Measurements from ENCODE around the gene RBM26. TPM values are rescaled to one million over a fixed set of nuclear protein-coding genes. Genes with fewer than 3 reads are reported as not detected.
A peak's percentile ranks its signal among the peaks of the same experiment; 100 is the strongest.

RBM26 gene
- total and polyA plus RNA-seq, 2 experiments from 2014 or later: 11.1 to 19.2 TPM

DNA sequence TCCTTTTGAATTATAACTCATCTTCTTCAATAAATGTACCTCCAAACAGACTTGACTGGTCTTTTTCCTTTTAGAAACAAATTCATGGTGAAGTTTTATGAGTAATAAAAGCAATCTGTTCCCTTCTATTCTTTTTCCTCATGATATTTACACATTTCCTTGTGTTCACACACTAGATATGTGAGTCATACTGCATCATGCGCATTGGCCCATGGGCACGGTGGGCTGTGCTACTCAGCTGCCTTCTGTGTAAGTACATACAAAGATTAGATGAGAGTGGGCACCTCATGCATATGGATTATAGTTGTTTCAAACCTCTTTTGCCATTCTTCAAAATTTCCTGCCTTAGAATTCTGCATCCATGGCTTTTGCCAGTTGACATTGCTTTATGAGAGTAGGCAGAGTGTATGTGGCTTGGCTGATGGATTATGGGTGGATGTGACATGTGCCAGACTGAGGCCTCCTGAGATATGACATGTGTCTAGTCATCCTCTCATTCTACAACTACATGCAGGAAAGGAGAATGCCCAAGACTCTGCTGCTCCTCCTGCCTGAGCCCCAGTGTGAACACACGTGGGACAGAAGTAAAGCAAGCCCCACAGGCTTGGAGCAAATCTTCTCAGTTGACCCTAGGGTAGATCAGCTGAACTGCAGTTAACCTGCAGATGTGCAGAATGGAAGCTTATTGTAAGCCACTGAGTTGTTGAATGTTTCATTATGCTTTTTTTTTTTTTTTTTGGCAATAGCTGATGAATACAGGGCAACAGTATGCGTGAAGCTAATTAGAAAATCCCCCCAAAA is 109.9 kb downstream of the RBM26 start:
- H3K36me3 ChIP-seq (ENCODE audit: low read depth): no peaks in the 10 kb centered on the region
- WGBS, 2 experiments (ENCODE audit: low coverage in 1 of 2, low lambda C conversion rate in 2 of 2, missing lambda C conversion rate in 2 of 2): 31 to 40% methylated on average over 4 of the region's 4 CpGs
- peak; percentile 13 for DNase-seq

DNA sequence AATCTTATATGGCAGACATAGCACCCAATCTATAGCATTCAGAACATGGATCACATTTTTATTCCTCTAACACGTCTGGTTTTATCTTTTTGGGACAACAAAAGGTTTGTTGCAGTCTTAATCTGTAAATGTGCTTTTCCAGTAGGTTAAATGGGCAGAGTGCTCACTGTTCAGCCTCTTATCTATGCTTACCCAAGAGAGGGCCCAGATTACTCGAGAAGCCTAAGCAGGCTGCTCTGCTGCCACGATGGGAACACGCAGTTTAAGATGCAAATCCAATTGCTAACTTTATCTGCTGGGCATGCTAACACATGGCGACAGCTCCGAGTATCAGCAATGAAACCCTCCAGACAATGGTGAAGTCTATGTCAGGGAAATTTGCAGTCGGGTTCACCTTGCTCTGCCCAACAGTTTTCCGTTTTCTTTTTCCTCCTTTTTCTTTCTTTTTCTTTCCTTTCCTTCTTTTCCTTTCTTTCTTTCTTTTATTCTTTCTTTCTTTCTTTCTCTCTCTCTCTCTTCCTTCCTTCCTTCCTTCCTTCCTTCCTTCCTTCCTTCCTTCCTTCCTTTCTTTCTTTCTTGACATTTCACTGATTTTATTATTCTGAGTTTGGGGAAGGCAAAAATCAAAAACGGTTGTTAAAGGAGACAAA is 115.3 kb downstream of the RBM26 start:
- Histone ChIP-seq H3K4me2 (ENCODE audit: unreplicated experiment) (no peak overlapping the region), H3F3A (ENCODE audit: insufficient read depth) (no peaks in the 10 kb centered on the region), H3K9me2 (ENCODE audit: insufficient read depth) (no peaks in the 10 kb centered on the region), H3K4me3 (no peak overlapping the region), H3K27me3 (replicated peaks; ENCODE audit: insufficient read depth) (no peaks in the 10 kb centered on the region; the same call in 1 of the 2 replicates), H3K4me1 (ENCODE audit: insufficient read depth) (no peaks in the 10 kb centered on the region), H2AFZ (no peak overlapping the region), H3K9me3 (ENCODE audit: low read depth) (no peaks in the 10 kb centered on the region), H3K9ac (no peak overlapping the region), H4K20me1 (ENCODE audit: insufficient read depth) (no peaks in the 10 kb centered on the region), H3K79me2 (ENCODE audit: insufficient read depth) (no peaks in the 10 kb centered on the region), H3K36me3 (ENCODE audit: low read depth) (no peaks in the 10 kb centered on the region), H3K27ac (no peak overlapping the region)
- in situ Hi-C loops (cut with MboI): no loop called here
- WGBS, 2 experiments (ENCODE audit: low coverage in 1 of 2, low lambda C conversion rate in 2 of 2, missing lambda C conversion rate in 2 of 2): 46% methylated on average over 9 of the region's 9 CpGs
- no peak for TF ChIP-seq EZH2 (IDR thresholded peaks at IDR 0.05; ENCODE audit: insufficient read depth, poor library complexity, severe bottlenecking)
- TF ChIP-seq EZH2phosphoT487 (IDR thresholded peaks at IDR 0.05; ENCODE audit: insufficient read depth, low read depth): no peak
- DNase-seq: no peak

More for the DNA sequence above, 109.9 kb downstream of the RBM26 start:
- H3K27ac ChIP-seq: no peak overlapping the region
- no peaks in the 10 kb centered on the region for H4K20me1 ChIP-seq (ENCODE audit: insufficient read depth)
- no peaks in the 10 kb centered on the region for H3K79me2 ChIP-seq (ENCODE audit: insufficient read depth)
- no peak overlapping the region for H3K4me2 ChIP-seq (ENCODE audit: unreplicated experiment)
- H2AFZ ChIP-seq: no peak overlapping the region
- no peak for TF ChIP-seq EZH2phosphoT487 (IDR thresholded peaks at IDR 0.05; ENCODE audit: insufficient read depth, low read depth)
- no peak for TF ChIP-seq EZH2 (IDR thresholded peaks at IDR 0.05; ENCODE audit: insufficient read depth, poor library complexity, severe bottlenecking)
- H3K27me3 ChIP-seq (replicated peaks; ENCODE audit: insufficient read depth): no peaks in the 10 kb centered on the region; the same call in none of the 2 replicates
- H3F3A ChIP-seq (ENCODE audit: insufficient read depth): no peaks in the 10 kb centered on the region
- H3K4me1 ChIP-seq (ENCODE audit: insufficient read depth): no peaks in the 10 kb centered on the region
- in situ Hi-C loops (cut with MboI): no loop called here
- H3K4me3 ChIP-seq: no peak overlapping the region
- H3K9ac ChIP-seq: no peak overlapping the region
- no peaks in the 10 kb centered on the region for H3K9me2 ChIP-seq (ENCODE audit: insufficient read depth)
- no peaks in the 10 kb centered on the region for H3K9me3 ChIP-seq (ENCODE audit: low read depth)

DNA sequence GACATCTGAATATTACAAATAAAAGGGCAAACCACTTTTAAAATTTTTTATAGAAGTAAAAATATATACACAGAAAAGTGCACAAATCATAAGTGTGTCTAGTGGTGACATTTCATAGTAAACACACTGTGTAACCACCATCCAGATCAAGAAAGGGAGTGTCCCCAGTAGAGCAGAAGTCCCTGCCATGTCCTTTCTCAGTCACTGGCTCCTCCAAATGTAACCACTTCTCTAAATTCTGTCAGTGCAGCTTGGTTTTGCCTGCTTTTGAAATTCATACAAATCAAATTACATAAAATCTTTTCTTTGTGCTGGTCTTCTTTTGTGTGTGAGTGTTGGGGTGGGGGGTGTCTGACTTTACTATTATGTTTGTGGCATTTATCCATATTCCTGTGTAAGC is 116.5 kb downstream of the RBM26 start:
- in situ Hi-C loops (cut with MboI): no loop called here
- DNase-seq: no peak
- no peak overlapping the region for H3K27ac ChIP-seq
- no peaks in the 10 kb centered on the region for H4K20me1 ChIP-seq (ENCODE audit: insufficient read depth)
- no peaks in the 10 kb centered on the region for H3K36me3 ChIP-seq (ENCODE audit: low read depth)
- H2AFZ ChIP-seq: no peak overlapping the region
- H3K4me2 ChIP-seq (ENCODE audit: unreplicated experiment): no peak overlapping the region
- no peaks in the 10 kb centered on the region for H3K79me2 ChIP-seq (ENCODE audit: insufficient read depth)
- no peaks in the 10 kb centered on the region for H3K4me1 ChIP-seq (ENCODE audit: insufficient read depth)
- H3K9ac ChIP-seq: no peak overlapping the region
- no peak for TF ChIP-seq EZH2 (IDR thresholded peaks at IDR 0.05; ENCODE audit: insufficient read depth, poor library complexity, severe bottlenecking)
- TF ChIP-seq EZH2phosphoT487 (IDR thresholded peaks at IDR 0.05; ENCODE audit: insufficient read depth, low read depth): no peak
- H3K27me3 ChIP-seq (replicated peaks; ENCODE audit: insufficient read depth): no peaks in the 10 kb centered on the region; the same call in 1 of the 2 replicates
- H3F3A ChIP-seq (ENCODE audit: insufficient read depth): no peaks in the 10 kb centered on the region
- no peaks in the 10 kb centered on the region for H3K9me2 ChIP-seq (ENCODE audit: insufficient read depth)
- H3K9me3 ChIP-seq (ENCODE audit: low read depth): no peaks in the 10 kb centered on the region
- H3K4me3 ChIP-seq: no peak overlapping the region

DNA sequence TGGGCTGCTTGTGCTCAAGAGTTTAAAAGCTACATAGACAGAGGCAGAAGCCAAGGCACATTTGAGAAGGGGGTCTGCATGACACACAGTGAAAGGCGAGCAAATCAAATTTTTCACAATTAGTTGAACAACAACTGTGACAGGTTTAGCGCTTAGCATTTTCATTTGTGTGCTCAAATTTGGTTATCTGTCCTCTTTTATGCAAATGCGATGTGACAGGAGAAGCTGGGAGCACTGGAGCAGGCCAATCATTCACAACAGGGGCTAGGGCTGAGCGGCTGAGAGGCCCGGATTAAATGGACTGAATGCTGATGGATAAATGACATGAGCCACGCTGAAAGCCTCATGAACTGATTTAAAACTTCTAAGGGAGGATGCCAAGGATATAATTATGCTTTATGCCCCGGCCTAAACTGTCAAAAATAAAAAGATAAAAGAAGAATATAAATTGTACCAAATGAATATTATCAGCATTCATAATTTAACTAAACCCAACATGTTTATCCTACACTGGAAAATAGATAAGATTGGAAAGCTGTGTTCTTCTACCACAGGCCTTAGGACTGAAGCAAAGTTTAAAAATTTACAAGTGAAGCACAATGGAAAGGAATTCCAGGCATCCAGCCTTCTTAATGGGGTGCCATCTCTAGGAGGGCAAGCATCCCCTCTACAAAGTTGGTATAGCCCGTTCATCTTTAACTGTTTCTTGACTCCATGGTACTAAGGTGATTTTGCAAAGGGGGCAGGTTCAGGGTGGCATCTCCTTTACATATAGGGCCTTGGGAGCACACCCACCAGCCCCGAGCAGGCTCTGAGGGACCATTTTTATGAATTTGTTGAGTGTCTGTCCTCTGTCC is 117.9 kb downstream of the RBM26 start:
- no peak overlapping the region for H3K4me2 ChIP-seq (ENCODE audit: unreplicated experiment)
- H2AFZ ChIP-seq: no peak overlapping the region
- TF ChIP-seq EZH2phosphoT487 (IDR thresholded peaks at IDR 0.05; ENCODE audit: insufficient read depth, low read depth): no peak
- H3K36me3 ChIP-seq (ENCODE audit: low read depth): no peaks in the 10 kb centered on the region
- no peaks in the 10 kb centered on the region for H4K20me1 ChIP-seq (ENCODE audit: insufficient read depth)
- no peaks in the 10 kb centered on the region for H3K9me2 ChIP-seq (ENCODE audit: insufficient read depth)
- no peak overlapping the region for H3K27ac ChIP-seq
- no peak for DNase-seq
- H3K79me2 ChIP-seq (ENCODE audit: insufficient read depth): no peaks in the 10 kb centered on the region
- 34 to 35% methylated on average over 9 of the region's 9 CpGs for WGBS, 2 experiments (ENCODE audit: low coverage in 1 of 2, low lambda C conversion rate in 2 of 2, missing lambda C conversion rate in 2 of 2)
- no peaks in the 10 kb centered on the region for H3F3A ChIP-seq (ENCODE audit: insufficient read depth)
- no peaks in the 10 kb centered on the region for H3K4me1 ChIP-seq (ENCODE audit: insufficient read depth)
- in situ Hi-C loops (cut with MboI): no loop called here
- 0 out of 2 replicates have a peak, but pooled peaks cover 5% of the 10 kb centered on the region for H3K27me3 ChIP-seq (replicated peaks; ENCODE audit: insufficient read depth)
- H3K9ac ChIP-seq: no peak overlapping the region
- no peaks in the 10 kb centered on the region for H3K9me3 ChIP-seq (ENCODE audit: low read depth)
- H3K4me3 ChIP-seq: no peak overlapping the region
